OCI-LY7 (cell line): ENCODE measurements around the gene LRBA. TPM values are rescaled to one million over a fixed set of nuclear protein-coding genes. Genes with fewer than 3 reads are reported as not detected.

Experiments
- BruUV-seq: library from RNA; stranded (reverse); fragments of 400-500 nt; replicated peaks from 2 replicates; lab custom pipeline; 2021; lab: Mats Ljungman, UMichigan
- CTCF ChIA-PET: fragments of 300-600 bp; sonication (Branson Sonifier 250); formaldehyde crosslinking; loops from one replicate; lab custom pipeline; 2022; ENCODE audit warnings: antibody characterized with exemption; ENCODE audit not compliant: unreplicated experiment; lab: Charles Lee
- POLR2A ChIA-PET: fragments of 300-600 bp; sonication (Branson Sonifier 250); formaldehyde crosslinking; loops from one replicate; lab custom pipeline; 2022; ENCODE audit warnings: antibody characterized with exemption; lab: Charles Lee
- DNase-seq: peaks from one replicate; pipeline ENCODE4 v3.0.0-alpha.2; 2015; ENCODE audit warnings: low spot score
- H2AFZ ChIP-seq: fragments of 200-600 bp; sonication (generic), shearing (Covaris generic); 2 replicates; pipeline ENCODE4 v1.6.1; 2014; ENCODE audit warnings: mild to moderate bottlenecking, antibody characterized with exemption, low read length, moderate library complexity
- H3K27ac ChIP-seq: fragments of 200-600 bp; sonication (generic); 2 replicates; pipeline ENCODE4 v1.5.1; 2014; ENCODE audit warnings: mixed run types, low read depth, mild to moderate bottlenecking, moderate library complexity, low read length, inconsistent platforms; ENCODE audit not compliant: poor library complexity, severe bottlenecking
- H3K36me3 ChIP-seq: fragments of 200-600 bp; sonication (generic); 2 replicates; pipeline ENCODE4 v1.6.1; 2014; ENCODE audit warnings: mild to moderate bottlenecking, antibody characterized with exemption, low read length, moderate library complexity, mixed read lengths; ENCODE audit not compliant: insufficient read depth
- H3K4me1 ChIP-seq: fragments of 200-600 bp; sonication (generic); 2 replicates; pipeline ENCODE4 v1.5.1; 2014; ENCODE audit warnings: mild to moderate bottlenecking, low read length; ENCODE audit not compliant: insufficient read depth, poor library complexity, severe bottlenecking
- H3K4me2 ChIP-seq: fragments of 200-600 bp; sonication (generic); 2 replicates; pipeline ENCODE4 v1.6.1; 2014; ENCODE audit warnings: mild to moderate bottlenecking, low read length
- H3K4me3 ChIP-seq: fragments of 200-600 bp; sonication (generic); 2 replicates; pipeline ENCODE4 v1.5.1; 2014; ENCODE audit warnings: mild to moderate bottlenecking, low read depth, low read length; ENCODE audit not compliant: poor library complexity, severe bottlenecking
- H3K79me2 ChIP-seq: fragments of 200-600 bp; sonication (generic); 2 replicates; pipeline ENCODE4 v1.6.1; 2016; ENCODE audit warnings: low read depth, mild to moderate bottlenecking, low read length, moderate library complexity, mixed read lengths; ENCODE audit not compliant: insufficient read depth
- H3K9me2 ChIP-seq: fragments of 200-600 bp; sonication (generic); 2 replicates; pipeline ENCODE4 v1.6.1; 2016; ENCODE audit warnings: mild to moderate bottlenecking, low read length, mixed read lengths; ENCODE audit not compliant: insufficient read depth
- H3K9me3 ChIP-seq: fragments of 200-600 bp; sonication (generic); 2 replicates; pipeline ENCODE4 v1.6.1; 2014; ENCODE audit warnings: mild to moderate bottlenecking, mixed run types, low read length, mixed read lengths
- H4K20me1 ChIP-seq: fragments of 200-600 bp; sonication (generic); 2 replicates; pipeline ENCODE4 v1.6.1; 2014; ENCODE audit warnings: mild to moderate bottlenecking, antibody characterized with exemption, low read length, moderate library complexity, mixed read lengths; ENCODE audit not compliant: insufficient read depth
- EZH2phosphoT487 ChIP-seq: fragments of 200-600 bp; sonication (generic); IDR thresholded peaks from 2 replicates; pipeline ENCODE4 v1.6.1; 2018; ENCODE audit warnings: low read depth, borderline replicate concordance, mild to moderate bottlenecking, mixed run types, antibody characterized with exemption, low read length, moderate library complexity, mixed read lengths
- intact Hi-C: fragments of 100-400 bp; cut with micrococcal nuclease; formaldehyde crosslinking; loops from one replicate; pipeline ENCODE4 v1.10.0; 2022; ENCODE audit not compliant: unreplicated experiment
- total RNA-seq, 2 experiments: library from RNA; depleted of rRNA in 1 of 2; stranded (reverse); fragments of >200 nt in 1 of 2; shearing (Covaris generic) in 1 of 2; gene quantifications; 2 replicates each; pipeline ENCODE4 v1.2.3, GENCODE V29; 2014 to 2022
- TF ChIP-seq, protein P1 (sequence below): fragments of 200-600 bp; sonication (generic); conservative IDR thresholded peaks from 2 replicates; pipeline ENCODE4 v1.5.1; 2014; ENCODE audit warnings: mild to moderate bottlenecking, antibody characterized with exemption, low read length, moderate library complexity, mixed read lengths

The LRBA gene
- total RNA-seq, 2 experiments from 2014 or later, result 60.4 to 66.7 TPM

- Histone ChIP-seq H2AFZ (no peak overlapping the region), H3K4me3 (no peak overlapping the region), H3K4me2 (no peak overlapping the region), H3K9me3 (peaks cover 6% of the 10 kb centered on the region; the same call in 1 of the 2 replicates), H3K79me2 (peaks cover 59% of the 10 kb centered on the region; the same call in 1 of the 2 replicates), H4K20me1 (no peaks in the 10 kb centered on the region), H3K9me2 (no peaks in the 10 kb centered on the region), H3K36me3 (peaks cover 5% of the 10 kb centered on the region; the same call in 1 of the 2 replicates), H3K4me1 (no peaks in the 10 kb centered on the region), H3K27ac (no peak overlapping the region)
- POLR2A ChIA-PET, result no interaction called here
- intact Hi-C loops, result no loop called here
- CTCF ChIA-PET, result no interaction called here
- TF ChIP-seq, protein P1, sequence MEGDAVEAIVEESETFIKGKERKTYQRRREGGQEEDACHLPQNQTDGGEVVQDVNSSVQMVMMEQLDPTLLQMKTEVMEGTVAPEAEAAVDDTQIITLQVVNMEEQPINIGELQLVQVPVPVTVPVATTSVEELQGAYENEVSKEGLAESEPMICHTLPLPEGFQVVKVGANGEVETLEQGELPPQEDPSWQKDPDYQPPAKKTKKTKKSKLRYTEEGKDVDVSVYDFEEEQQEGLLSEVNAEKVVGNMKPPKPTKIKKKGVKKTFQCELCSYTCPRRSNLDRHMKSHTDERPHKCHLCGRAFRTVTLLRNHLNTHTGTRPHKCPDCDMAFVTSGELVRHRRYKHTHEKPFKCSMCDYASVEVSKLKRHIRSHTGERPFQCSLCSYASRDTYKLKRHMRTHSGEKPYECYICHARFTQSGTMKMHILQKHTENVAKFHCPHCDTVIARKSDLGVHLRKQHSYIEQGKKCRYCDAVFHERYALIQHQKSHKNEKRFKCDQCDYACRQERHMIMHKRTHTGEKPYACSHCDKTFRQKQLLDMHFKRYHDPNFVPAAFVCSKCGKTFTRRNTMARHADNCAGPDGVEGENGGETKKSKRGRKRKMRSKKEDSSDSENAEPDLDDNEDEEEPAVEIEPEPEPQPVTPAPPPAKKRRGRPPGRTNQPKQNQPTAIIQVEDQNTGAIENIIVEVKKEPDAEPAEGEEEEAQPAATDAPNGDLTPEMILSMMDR, result no peak
- BruUV-seq, result no TSS peak
- no peak for DNase-seq
These were observed 66.4 kb downstream of the LRBA start for GRCh38 chr4:150948710-150949109.

- Histone ChIP-seq H3K79me2 (peaks cover 65% of the 10 kb centered on the region; the same call in 1 of the 2 replicates), H3K9me3 (peaks cover 6% of the 10 kb centered on the region; the same call in 1 of the 2 replicates), H3K4me2 (no peak overlapping the region), H2AFZ (no peak overlapping the region), H3K4me1 (no peaks in the 10 kb centered on the region), H3K4me3 (no peak overlapping the region), H4K20me1 (no peaks in the 10 kb centered on the region), H3K36me3 (peaks cover 5% of the 10 kb centered on the region; the same call in 1 of the 2 replicates), H3K27ac (no peak overlapping the region), H3K9me2 (no peaks in the 10 kb centered on the region)
- TF ChIP-seq, protein P1, result no peak
- no peak for TF ChIP-seq EZH2phosphoT487
- POLR2A ChIA-PET, result no interaction called here
- no TSS peak for BruUV-seq
- DNase-seq, result no peak
- intact Hi-C loops, result no loop called here
- CTCF ChIA-PET, result no interaction called here
These were observed 67.0 kb downstream of the LRBA start for GRCh38 chr4:150948074-150948473.

GRCh38 chr4:150944660-150945059, 70.4 kb downstream of the LRBA start:
- peaks cover 63% of the 10 kb centered on the region; the same call in 1 of the 2 replicates for H3K79me2 ChIP-seq
- H3K36me3 ChIP-seq, result no peaks in the 10 kb centered on the region
- intact Hi-C loops, result no loop called here
- H2AFZ ChIP-seq, result no peak overlapping the region
- H3K4me2 ChIP-seq, result no peak overlapping the region
- BruUV-seq, result no TSS peak
- no peaks in the 10 kb centered on the region for H4K20me1 ChIP-seq
- POLR2A ChIA-PET, result interaction anchor here (1.3 kb wide), 1 partner anchor 30 kb away, joined by 3 read pairs; no protein-coding TSS in a partner anchor
- CTCF ChIA-PET, result no interaction called here
- no peak overlapping the region for H3K4me3 ChIP-seq
- no peak overlapping the region for H3K27ac ChIP-seq
- peaks cover 6% of the 10 kb centered on the region; the same call in 1 of the 2 replicates for H3K9me3 ChIP-seq
- TF ChIP-seq EZH2phosphoT487, result no peak
- TF ChIP-seq, protein P1, result no peak
- H3K4me1 ChIP-seq, result no peaks in the 10 kb centered on the region
- DNase-seq, result no peak
- H3K9me2 ChIP-seq, result no peaks in the 10 kb centered on the region
